Psoas muscle (tissue), 8 donors: ENCODE results near the gene PSEN1. TPM values are rescaled to one million over a fixed set of nuclear protein-coding genes. Genes with fewer than 3 reads are reported as not detected.

Experiments used
- ATAC-seq, 4 donors: fragments of 200-7000 bp; cut with Tn5 transposase; one replicate each; pipeline ENCODE4 v1.9.1; 2020; ENCODE audit warnings: moderate library complexity in 3 of 4, mild to moderate bottlenecking in 2 of 4
- DNase-seq, 2 donors: peaks; one replicate each; pipeline ENCODE4 v3.0.0-alpha.2; 2020
- H3K27ac ChIP-seq: fragments of 200-600 bp; one replicate; pipeline ENCODE4 v1.8.0; 2022
- H3K27me3 ChIP-seq, 3 donors: fragments of 200-600 bp in 1 of 3; one replicate each; pipeline versions ENCODE4 v1.6.1 to v1.8.0; 2013 to 2022; ENCODE audit warnings: low read length in 2 of 3, mild to moderate bottlenecking in 2 of 3, moderate library complexity in 1 of 3; ENCODE audit not compliant: insufficient read depth in 3 of 3
- H3K36me3 ChIP-seq, 2 donors: fragments of 200-600 bp in 1 of 2; one replicate each; pipeline versions ENCODE4 v1.6.1 to v1.8.0; 2013 to 2022; ENCODE audit warnings: low read depth in 1 of 2, mild to moderate bottlenecking in 1 of 2, moderate library complexity in 1 of 2; ENCODE audit not compliant: insufficient read depth in 1 of 2
- H3K4me1 ChIP-seq: fragments of 200-600 bp; one replicate; pipeline ENCODE4 v1.8.0; 2022
- H3K4me3 ChIP-seq: fragments of 200-600 bp; one replicate; pipeline ENCODE4 v1.8.0; 2022; ENCODE audit warnings: mild to moderate bottlenecking
- H3K9me3 ChIP-seq: fragments of 200-600 bp; one replicate; pipeline ENCODE4 v1.8.0; 2022
- WGBS, 3 donors: extraction: QIAGEN DNeasy Blood & Tissue Kit; methylation state at CpG; one replicate each; pipeline versions ENCODE4 v1.1.6 to v1.1.7; 2013; 5-methylcytosine and 5-hydroxymethylcytosine counted together
- intact Hi-C, 2 donors: fragments of 100-400 bp; cut with DNase I; formaldehyde crosslinking; loops; one replicate each; pipeline versions ENCODE4 v1.11.0 to v1.14.2; 2022
- polyA plus RNA-seq, 3 donors: library from polyadenylated mRNA; stranded (reverse); fragments of 200-250 nt; gene quantifications; one replicate each; pipeline ENCODE4 v1.2.3, GENCODE V29; 2013
- total RNA-seq, 4 donors: library from RNA; stranded (reverse); fragmentation: NEBNext Ultra II Directional in 2 of 4; extraction: Animal tissue kit (Norgen Biotek cat#: 25700) in 2 of 4; gene quantifications; one replicate each; pipeline versions ENCODE4 v1.2.1 to v1.2.4, GENCODE V29; 2021 to 2023
- TF ChIP-seq, protein P1 (sequence below): fragments of 200-600 bp; IDR thresholded peaks from one replicate; pipeline ENCODE4 v1.8.0; 2022; ENCODE audit warnings: antibody characterized with exemption
- donor health status: healthy with polysubstance abuse.
- donor health status: DM: no; HTN: no; CAD: no; lungs with moderate emphysema.
- donor health status: Bipolar disorder and iron deficiency.
- donor health status: healthy.
- donor health status: DM: yes; HTN: yes; CAD: no.
- donor health status: DM: no; HTN: no; CAD: no.
- donor health status: DM: no; HTN: no; CAD: no.
- donor health status: DM: yes; HTN: yes; CAD: no.

The PSEN1 gene
- total and polyA plus RNA-seq, 7 donors, result 14.2 to 32.5 (median 19.1) TPM

- WGBS, 3 donors, result 67 to 82% (median 76%) methylated on average over 9 of the region's 9 CpGs
- TF ChIP-seq, protein P1, sequence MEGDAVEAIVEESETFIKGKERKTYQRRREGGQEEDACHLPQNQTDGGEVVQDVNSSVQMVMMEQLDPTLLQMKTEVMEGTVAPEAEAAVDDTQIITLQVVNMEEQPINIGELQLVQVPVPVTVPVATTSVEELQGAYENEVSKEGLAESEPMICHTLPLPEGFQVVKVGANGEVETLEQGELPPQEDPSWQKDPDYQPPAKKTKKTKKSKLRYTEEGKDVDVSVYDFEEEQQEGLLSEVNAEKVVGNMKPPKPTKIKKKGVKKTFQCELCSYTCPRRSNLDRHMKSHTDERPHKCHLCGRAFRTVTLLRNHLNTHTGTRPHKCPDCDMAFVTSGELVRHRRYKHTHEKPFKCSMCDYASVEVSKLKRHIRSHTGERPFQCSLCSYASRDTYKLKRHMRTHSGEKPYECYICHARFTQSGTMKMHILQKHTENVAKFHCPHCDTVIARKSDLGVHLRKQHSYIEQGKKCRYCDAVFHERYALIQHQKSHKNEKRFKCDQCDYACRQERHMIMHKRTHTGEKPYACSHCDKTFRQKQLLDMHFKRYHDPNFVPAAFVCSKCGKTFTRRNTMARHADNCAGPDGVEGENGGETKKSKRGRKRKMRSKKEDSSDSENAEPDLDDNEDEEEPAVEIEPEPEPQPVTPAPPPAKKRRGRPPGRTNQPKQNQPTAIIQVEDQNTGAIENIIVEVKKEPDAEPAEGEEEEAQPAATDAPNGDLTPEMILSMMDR, result no peak
- H3K9me3 ChIP-seq, result no peaks in the 10 kb centered on the region
- no peaks in the 10 kb centered on the region for H3K36me3 ChIP-seq
- no peaks in the 10 kb centered on the region for H3K27me3 ChIP-seq
- intact Hi-C loops, result no loop called here
- DNase-seq (no peak), ATAC-seq (no peak)
- H3K4me3 ChIP-seq, result no peak overlapping the region
- H3K27ac ChIP-seq, result no peak overlapping the region
- H3K4me1 ChIP-seq, result no peaks in the 10 kb centered on the region
Observed at GRCh38 chr14:73259837-73260236, 123.5 kb downstream of the PSEN1 start.

DNA sequence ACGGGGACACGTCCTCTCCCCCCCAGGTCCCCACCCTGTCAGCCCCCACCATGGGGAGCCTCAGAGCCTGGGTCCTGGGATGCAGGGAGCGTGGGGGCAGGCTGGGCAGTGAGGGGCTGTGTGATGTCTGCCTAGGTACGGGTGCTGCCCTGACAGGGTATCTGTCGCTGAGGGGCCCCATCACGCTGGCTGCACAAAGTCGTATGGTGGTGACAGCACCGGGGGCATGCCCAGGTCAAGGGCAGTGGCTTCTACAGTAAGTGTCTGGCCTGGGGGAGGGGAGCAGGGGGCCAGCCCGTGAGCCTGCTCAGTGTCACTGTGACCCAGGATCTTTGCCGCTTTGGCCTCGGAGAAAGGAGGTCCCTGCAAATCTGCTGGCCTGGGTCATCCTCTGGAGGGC is 124.3 kb downstream of the PSEN1 start:
- ATAC-seq, result no peak
- 69 to 84% (median 74%) methylated on average over 11 of the region's 11 CpGs for WGBS, 3 donors
- H3K36me3 ChIP-seq, result no peaks in the 10 kb centered on the region
- DNase-seq, result no peak
- H3K27me3 ChIP-seq, result peaks cover 0 to 5% (median 0%) of the 10 kb centered on the region in 3 donors
- no peak overlapping the region for H3K27ac ChIP-seq
- TF ChIP-seq, protein P1, result no peak
- H3K4me3 ChIP-seq, result no peak overlapping the region
- H3K9me3 ChIP-seq, result no peaks in the 10 kb centered on the region
- intact Hi-C loops, result no loop called here
- no peaks in the 10 kb centered on the region for H3K4me1 ChIP-seq

- WGBS, 3 donors, result 57 to 73% (median 69%) methylated on average over 6 of the region's 6 CpGs
- H3K36me3 ChIP-seq, result no peaks in the 10 kb centered on the region
- TF ChIP-seq, protein P1, result no peak
- H3K27ac ChIP-seq, result no peak overlapping the region
- no peaks in the 10 kb centered on the region for H3K9me3 ChIP-seq
- no peak overlapping the region for H3K4me3 ChIP-seq
- intact Hi-C loops, result no loop called here
- ATAC-seq (no peak), DNase-seq (no peak)
- H3K27me3 ChIP-seq, result peaks cover 0 to 5% (median 0%) of the 10 kb centered on the region in 3 donors
- H3K4me1 ChIP-seq, result no peaks in the 10 kb centered on the region
Observed at GRCh38 chr14:73261075-73261474, 124.8 kb downstream of the PSEN1 start.

GRCh38 chr14:73261520-73262426 is 125.5 kb downstream of the PSEN1 start:
- no peaks in the 10 kb centered on the region for H3K4me1 ChIP-seq
- intact Hi-C loops, result no loop called here
- no peak overlapping the region for H3K4me3 ChIP-seq
- H3K27ac ChIP-seq, result no peak overlapping the region
- ATAC-seq, result no peak
- H3K9me3 ChIP-seq, result no peaks in the 10 kb centered on the region
- TF ChIP-seq, protein P1, result no peak
- WGBS, 3 donors, result 88 to 89% (median 88%) methylated on average over 15 of the region's 15 CpGs
- no peaks in the 10 kb centered on the region for H3K36me3 ChIP-seq
- peaks cover 0 to 5% (median 0%) of the 10 kb centered on the region in 3 donors for H3K27me3 ChIP-seq
- DNase-seq, result no peak
